ENCODE results near the gene RALY.

Gene RALY

DNA sequence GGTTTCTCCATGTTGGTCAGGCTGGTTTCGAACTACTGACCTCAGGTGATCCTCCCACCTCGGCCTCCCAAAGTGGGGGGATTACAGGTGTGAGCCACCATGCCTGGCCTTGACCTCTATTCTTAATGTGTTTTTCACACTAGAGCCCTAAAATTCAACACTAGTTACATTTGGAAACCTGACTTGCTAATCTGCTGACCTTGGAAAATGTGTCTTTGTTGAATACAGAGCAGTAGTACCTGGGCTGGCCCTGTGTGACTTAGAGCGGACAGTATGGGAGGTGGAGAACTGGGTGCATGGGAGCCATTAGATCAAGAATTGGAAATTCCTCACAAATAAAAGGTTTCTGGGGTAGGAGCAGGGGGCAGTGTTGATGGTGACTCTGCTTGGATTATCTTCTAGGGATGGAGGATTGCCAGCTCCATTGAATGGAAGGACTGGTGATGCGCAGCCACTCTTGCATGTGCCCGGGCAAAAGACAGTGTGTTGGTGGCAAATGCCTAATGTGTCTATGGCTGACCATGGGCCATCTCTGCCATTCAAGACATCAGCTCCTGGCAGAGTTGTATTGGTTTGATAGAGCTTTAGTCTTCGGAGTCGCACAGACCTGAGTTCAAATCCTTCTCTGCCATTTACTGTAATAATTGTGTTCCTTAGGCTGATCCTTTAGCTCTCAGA is 53.4 kb downstream of the RALY start:
- DNase-seq (ENCODE audit: low spot score) = no peak

DNA sequence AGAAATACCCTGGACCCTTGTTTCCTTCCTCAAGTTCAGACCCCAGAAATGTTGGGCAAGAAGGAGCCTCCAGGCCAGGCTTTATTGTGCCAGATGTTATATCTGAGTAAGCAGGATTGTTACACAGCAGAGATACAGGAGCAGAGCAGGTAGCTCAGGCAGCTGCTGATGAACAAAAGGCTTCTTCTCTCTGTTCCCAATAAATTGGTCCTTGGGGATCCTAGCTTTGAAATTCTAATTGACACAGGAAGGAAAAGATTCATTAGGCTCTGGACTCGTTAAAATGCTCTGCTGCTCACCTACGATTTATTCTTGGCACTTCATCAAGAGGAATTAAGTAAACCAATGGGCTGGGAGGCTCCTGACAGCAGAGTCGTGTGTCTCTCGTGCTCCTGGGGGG is 54.2 kb downstream of the RALY start:
- no peak for DNase-seq (ENCODE audit: low spot score)

DNA sequence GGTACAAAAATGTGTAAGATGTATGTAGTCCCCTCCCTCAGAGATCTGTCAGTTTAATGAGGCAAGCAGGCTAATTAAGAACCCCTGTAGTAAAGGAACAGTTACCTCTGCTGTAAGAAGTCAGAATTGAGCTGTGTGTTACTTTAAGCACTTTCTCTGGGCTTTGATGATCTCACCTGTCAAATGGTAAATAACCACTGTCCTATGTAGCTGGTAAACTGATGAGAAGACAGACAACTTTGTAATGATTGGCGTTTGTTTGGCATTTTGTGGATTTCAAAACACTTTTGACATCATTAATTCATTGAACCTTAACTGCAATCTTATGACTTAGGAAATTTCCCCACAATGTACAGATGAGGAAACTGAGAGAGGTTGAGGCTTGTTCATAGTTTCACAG is 55.7 kb downstream of the RALY start:
- no peak for DNase-seq (ENCODE audit: low spot score)

DNA sequence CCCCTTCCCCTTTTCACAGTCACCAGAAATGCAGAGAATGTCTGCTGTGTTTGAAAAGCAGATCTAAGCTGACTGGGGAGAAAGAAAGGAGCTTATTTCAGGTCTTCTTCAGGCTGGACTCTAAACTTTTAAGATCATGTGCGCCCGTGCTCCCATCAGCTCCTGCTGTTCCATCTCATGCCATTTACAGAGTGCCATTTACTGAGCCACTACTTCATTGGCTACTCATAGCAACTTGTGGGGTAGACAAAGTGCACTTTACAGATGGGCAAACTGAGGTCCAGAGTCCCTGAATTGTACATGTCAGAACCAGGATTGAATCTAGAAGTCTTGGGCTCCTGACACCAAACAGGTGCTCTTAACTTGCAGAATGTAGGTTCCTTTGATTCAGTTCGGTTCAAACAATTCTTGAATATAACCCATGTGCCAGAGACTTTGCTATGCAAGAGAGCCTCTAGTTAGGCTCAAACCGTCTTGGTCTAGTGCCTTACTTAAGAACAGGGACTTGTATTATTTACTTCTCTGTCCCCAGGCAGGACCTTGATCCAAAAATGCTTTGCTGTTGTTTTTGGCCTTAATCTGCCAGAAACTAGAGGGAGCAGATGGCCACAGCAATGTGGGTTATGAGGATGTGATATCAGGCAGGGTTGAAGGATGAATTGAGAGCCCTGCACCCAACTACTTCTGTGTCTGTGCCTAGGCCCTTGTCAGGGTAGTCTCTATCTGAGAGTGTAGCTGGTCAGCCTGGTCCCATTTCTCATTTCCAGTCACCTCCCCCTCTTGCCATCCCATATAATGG is 56.4 kb downstream of the RALY start:
- no peak for DNase-seq (ENCODE audit: low spot score)

DNA sequence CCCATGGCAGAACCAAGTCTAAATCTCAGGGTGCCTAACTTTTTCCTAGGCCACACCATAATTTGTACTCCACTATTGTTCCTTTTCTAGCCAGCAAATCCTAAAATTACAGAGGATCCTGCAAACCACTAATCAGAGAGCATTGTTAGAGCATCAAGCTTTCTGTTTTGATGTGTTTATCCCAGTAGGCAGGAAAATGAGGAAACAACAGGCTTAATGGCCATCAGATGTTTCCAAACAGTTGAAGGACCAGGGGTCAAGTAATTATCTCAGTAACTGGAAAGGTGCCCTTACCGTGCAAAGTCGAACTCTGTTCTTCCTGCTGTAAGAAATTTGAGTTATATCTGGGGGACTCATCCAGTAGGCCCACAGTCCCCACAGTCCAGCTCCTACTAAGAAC is 58.7 kb downstream of the RALY start:
- no peak for DNase-seq (ENCODE audit: low spot score)

DNA sequence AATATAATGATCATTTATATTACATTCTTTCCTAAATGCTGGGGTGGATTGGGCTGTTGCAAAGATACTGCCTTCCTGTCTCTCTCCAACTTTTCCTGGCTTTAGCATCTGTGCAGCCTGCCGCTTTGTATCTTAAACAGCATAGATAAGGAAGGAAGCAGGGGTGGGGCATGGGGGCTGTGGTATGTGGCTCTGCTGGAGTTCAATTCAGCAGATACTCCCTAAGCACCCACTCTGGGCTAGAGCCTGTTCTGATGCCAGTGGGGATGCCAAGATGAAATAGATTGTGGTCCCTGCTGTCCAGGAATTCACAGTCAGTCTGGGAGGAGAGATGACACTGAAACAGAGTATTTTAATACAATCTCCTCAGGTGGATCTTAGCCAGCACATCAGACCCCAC is 61.6 kb downstream of the RALY start:
- no peak for DNase-seq (ENCODE audit: low spot score)

DNA sequence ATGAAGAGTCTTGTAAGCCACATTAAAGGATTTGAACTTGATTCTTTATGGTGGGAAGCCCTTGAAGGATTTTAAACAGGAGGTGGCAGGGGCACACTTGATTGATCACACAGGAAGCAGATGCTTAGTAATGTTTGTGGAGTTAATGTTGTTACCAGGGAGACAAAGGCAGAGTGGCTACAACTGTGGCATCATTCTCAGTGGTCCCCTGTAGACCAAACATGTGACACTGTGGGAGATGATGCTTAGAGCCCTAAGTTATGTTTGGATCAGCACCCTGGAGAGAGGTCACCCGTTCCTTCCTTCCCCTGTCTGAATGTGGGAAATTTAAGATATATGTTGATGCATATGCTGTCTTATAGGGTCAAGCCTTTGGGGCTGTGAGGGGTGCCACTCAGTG is 65.1 kb downstream of the RALY start:
- DNase-seq (ENCODE audit: low spot score) = peak; percentile 70

DNA sequence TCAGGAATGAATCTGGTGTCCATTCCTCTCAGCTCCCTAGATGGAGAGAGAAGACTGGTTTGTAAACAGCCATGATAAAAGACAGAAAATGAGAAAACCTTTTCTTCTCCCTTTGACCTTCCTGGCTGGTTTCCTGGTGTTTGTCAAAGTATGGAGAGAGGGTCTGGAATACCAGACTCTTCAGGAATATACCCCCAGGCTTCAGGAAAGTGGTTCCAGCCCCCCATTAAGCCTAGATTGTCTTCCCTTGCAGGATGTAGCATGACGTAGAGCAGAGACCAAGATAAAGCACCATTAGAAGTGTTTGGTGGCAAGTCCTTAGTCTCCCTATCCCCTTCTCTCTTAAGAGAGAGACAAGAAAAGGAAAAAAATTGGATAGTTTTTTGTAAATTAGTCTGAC is 67.3 kb downstream of the RALY start:
- DNase-seq (ENCODE audit: low spot score) = no peak

DNA sequence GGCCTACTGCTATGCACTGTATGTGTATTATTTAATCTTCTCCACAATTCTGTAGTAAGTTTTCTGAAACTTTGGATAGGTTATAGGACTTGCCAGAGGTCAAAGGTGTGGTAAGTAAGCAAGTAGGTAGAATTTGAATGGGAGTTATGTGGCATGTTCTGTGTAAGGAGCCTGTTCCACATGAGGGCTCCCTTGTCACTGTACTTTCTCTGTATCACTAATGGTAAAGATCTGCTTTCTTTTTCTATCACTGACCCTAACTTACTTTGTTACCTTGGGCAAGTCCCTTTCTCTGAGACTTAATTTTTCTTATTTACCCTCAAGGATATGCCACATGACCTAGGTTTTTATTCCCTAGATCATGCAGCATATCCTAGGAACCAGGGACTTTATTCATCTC is 68.0 kb downstream of the RALY start:
- DNase-seq (ENCODE audit: low spot score) = no peak

DNA sequence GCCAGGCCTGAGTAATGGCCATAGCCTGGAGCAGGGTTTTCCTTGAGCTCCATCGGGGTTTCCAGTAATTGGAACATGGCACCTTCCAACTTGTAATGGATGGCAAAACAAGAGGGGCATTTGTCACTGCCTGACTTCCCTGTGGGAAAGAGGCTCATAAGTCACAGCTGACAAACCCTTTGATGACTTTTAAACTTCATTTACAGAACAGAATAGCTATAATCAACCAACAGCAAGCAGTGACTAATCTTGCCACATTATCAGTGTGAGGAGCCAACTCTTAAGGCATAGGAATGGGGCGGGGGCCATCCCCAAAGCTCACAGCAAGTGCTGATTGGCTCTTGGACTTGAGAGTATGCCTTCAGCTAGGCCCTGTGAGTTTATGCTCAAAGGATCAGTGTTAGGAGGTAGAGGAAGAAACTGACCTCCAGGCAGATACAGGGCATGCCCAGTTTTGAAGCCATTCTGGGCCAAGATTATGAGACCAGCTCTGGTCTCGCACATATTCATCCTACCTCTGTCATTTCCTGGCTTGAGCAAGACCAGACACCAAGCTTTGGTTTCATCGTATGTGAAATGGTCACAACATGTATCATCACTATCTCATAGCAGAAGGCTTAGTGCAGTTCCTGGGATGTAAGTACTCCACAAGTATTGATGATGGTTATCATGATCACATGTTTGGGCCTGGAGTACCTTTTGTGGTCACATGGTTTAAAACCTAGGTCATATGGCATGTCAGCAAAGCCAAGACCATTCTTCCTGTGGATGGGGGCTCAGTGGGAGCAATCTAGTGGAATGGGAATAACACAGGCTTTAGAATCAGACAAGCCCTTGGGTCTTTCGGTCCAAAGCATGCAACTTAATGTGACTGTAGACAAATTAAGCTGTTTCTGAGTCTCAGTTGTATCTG is 69.1 kb downstream of the RALY start:
- no peak for DNase-seq (ENCODE audit: low spot score)

DNA sequence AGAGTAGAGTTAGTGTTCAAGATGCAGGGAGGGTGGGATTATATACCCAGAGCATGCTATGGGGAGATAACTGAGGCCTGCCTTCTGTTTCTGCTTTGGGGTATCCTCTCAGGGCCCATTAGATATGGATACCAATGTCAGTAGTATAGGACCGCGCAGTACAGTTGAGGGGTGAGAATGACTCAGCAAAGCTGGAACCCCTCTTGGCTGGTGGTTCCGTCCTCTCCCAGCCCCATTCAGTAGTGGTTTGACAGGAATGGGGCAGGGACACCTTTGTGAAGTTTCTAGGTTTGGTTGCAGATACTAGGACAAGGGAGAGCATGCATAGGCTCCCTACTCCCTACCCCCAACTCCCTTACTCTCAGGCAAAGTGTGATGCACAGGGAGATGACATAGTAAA is 70.6 kb downstream of the RALY start:
- no peak for DNase-seq (ENCODE audit: low spot score)

DNA sequence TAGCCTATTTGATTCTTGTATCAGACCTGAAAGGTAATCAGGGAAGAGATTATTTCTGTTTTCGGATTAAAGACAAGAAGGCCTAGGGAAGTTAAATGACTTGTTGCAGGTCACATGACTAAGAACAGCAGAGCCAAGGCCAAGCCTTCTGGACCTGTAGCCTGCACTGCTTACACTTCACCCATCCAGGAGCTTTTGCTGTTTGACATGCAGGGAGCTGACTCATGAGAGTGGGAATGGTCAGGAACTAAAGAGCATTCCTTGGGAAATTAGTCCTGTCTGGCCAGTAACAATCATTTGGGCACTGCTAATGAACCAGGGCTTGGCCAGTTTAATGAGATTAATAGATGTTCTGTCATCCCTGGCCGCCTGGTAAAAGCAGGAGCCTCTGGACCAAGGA is 71.5 kb downstream of the RALY start:
- no peak for DNase-seq (ENCODE audit: low spot score)

DNA sequence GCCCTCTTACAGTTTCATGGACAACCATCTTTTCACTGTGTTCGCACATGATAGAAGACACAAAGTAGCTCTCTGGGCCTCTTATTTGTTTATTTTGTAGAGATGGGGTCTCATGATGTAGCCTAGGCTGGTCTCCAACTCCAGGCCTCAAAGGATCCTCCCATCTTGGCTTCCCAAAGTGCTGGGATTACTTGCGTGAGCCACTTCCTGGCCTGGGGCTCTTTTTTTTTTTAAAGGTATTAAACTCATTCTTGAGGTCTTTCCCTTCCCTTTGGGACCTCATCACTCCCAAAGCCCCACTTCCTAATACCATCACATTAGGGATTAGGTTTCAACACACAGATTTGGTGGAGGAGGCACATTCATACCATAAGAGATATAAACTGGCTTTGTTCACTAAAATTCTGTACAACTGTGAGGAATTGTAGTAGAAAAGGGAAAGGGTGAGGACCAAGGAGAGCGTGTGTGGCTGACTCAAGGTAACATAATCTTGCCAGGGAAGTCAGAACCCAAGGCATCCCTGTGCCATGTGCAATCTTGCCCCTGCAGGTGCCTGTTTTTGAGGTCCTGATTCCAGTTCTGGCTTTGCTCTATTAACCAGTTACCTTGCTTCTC is 72.9 kb downstream of the RALY start:
- no peak for DNase-seq (ENCODE audit: low spot score)

DNA sequence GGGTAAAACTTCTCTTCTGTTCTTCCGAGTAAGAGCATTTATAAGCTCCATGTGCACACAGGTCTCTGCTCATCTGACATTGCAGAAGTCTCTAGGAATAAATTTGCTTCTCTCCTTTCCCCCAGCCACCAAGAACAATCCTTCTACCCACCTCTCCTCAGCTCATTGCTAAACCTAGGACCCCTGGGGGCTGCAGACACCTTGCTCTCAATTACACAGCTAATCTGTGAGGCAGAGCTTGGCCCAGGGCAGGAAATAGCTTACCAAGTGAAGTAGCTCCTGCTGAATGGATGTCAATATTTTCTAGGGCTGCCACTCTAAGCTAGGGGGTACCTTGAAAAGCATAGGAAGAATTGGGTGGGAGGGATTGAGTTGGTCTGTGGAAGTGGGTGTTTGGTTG is 74.3 kb downstream of the RALY start:
- DNase-seq (ENCODE audit: low spot score) = no peak

DNA sequence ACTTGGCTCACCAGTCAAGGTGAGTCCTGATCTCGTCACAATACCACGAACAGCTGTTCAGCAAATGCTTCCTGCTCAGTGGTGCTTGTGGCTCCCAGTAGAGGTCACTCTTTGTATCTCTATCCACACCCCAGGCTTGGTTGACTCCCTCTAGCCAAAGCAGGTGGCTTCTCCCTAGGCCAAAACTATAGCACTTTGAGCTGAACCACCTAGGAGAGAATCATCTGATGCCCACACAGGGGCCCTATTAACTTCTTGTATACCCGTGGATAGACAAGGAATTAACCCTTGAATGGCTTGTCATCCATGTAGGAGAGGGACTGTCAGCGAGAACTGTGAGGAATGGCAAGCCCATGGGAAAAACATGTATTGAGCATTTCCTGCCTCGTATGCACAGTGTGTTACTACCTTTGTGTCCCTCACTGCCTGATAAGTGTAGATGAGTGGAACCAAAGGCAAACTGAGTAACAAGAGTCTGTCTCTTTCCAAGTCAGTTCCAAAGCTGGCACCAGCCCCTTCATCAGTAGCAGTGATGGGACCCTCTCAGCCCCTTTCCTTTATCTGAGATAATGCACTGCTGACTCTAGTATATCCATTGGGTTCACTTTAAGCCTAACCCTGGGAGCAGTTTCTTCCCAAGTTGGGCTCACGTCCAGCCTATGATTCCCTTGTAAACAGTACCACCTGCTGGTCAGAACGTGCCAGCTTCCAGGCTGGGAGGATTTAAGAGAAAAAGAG is 75.8 kb downstream of the RALY start:
- peak; percentile 74 for DNase-seq (ENCODE audit: low spot score)

DNA sequence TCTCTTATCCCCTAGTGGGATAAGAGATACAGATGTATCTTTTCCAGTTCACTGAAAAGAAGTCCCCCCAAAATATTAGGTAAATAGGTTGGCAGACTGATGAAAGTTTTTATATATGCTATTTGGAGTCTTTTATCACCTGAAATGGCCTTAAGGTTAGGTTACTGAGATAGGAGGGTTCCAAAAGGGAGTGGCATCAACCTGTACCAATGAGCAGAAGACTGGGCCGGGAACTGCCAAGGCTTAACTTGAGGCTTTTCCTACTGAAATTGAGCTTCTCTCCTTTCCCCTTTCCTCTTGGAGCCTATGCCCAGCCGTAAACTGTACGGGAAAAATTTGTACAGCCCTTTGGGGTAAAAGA is 76.3 kb downstream of the RALY start:
- DNase-seq (ENCODE audit: low spot score) = no peak

DNA sequence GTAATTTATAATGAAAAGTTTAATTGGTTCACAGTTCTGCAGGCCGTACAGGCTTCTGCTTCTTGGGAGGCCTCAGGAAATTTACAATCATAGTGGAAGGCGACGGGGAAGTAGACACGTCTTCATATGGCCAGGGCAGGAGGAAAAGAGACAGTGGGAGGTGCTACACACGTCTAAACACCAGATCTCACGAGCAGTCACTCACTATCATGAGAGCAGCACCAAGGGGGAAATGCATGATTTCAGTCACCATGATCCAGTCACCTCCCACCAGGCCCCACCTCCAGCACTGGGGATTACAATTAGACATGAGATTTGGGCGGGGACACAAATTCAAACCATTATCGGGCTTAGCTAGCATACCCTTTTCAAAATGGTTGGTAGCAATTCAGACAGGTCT is 77.1 kb downstream of the RALY start:
- DNase-seq (ENCODE audit: low spot score) = no peak

DNA sequence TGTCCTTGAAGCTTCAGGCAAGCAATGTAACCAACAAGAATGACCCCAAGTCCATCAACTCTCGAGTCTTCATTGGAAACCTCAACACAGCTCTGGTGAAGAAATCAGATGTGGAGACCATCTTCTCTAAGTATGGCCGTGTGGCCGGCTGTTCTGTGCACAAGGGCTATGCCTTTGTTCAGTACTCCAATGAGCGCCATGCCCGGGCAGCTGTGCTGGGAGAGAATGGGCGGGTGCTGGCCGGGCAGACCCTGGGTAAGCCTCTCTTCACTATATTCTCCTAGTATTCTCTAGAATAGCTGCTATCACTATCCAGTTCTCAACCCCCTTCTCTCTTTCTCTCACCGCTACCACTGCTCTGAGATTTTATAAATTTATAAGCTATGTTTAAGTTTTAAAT is 78.4 kb downstream of the RALY start:
- DNase-seq (ENCODE audit: low spot score) = no peak

DNA sequence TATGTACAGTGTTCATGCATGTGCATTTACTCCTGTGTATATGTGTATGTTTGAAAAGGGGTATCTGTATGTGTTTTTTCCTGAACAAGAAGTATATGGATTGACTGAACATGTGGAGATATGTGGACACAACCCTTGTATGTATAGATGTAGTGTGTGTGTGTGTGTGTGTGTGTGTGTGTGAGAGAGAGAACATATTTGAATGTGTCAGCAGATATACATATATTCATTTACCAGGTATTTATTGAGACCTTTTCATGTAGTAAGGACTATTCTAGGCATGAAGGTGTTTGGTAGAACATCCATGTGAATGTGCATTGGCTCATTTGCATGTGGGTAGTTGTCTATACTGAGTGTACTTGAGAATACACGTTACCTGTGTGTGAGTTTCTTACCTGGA is 79.1 kb downstream of the RALY start:
- no peak for DNase-seq (ENCODE audit: low spot score)

DNA sequence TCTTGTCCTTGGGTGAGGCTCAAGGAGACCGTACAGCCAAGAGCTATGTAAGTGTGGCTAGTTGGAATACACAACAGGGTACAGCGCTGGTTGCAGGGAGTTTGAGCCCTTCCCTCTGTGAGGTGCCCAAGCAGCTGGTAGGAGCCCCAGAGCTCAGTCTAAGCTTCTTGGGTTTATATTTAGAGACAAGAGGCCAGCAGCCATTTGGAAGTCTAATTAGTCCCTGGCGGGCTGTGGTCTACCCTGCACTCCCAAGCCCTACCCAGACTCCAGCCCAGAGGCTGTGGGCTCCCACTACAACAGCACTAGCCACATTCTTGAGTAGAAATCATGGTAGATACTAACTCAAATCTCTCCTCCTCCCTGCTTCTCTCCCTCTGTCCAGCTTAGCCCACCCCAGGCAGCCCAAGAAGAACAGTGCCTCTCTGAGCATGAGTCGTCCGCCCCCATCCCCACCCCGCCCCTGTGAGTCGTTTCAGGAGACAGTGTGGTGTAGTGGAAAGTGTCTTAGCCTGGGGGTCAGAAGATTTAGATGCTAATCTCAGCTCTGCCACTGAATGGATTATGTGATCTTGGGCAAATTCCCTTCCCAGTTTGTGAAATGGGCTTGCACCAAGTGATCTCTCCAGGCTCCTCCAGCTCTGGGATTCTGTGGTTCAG is 80.5 kb downstream of the RALY start:
- no peak for DNase-seq (ENCODE audit: low spot score)

DNA sequence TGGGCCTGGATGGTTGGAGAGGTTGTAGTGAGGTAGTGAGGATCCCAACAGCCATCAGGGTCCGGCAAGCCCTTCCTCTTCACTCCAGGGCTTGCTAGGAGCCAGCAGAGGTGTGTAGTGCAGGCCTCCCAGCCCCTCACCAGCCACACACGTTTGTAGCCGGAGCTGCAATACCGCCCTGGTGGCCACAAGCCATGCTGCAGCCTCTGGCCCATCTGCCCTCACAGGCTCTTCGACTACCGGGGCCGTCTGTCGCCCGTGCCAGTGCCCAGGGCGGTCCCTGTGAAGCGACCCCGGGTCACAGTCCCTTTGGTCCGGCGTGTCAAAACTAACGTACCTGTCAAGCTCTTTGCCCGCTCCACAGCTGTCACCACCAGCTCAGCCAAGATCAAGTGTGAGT is 81.9 kb downstream of the RALY start:
- no peak for DNase-seq (ENCODE audit: low spot score)
